ENCODE data around the gene TGM3. TPM values are rescaled to one million over a fixed set of nuclear protein-coding genes. Genes with fewer than 3 reads are reported as not detected.

Gene TGM3
- total RNA-seq, 4 donors from 2014 or later, result 64.1 to 130 (median 104) TPM

- intact Hi-C loops (cut with DNase I; ENCODE audit: low total_unique reads), result no loop called here
Observed at GRCh38 chr20:2363187-2363586, 67.4 kb downstream of the TGM3 start.

GRCh38 chr20:2363587-2363986 lies 67.8 kb downstream of the TGM3 start:
- H3K4me3 ChIP-seq (ENCODE audit: low read depth, poor library complexity, severe bottlenecking), result no peak overlapping the region
- intact Hi-C loops (cut with DNase I; ENCODE audit: low total_unique reads), result no loop called here
- DNase-seq (ENCODE audit: low spot score in 2 of 2), result no peak
- TF ChIP-seq POLR2A (IDR thresholded peaks at IDR 0.05), result no peak
- TF ChIP-seq, protein P1, sequence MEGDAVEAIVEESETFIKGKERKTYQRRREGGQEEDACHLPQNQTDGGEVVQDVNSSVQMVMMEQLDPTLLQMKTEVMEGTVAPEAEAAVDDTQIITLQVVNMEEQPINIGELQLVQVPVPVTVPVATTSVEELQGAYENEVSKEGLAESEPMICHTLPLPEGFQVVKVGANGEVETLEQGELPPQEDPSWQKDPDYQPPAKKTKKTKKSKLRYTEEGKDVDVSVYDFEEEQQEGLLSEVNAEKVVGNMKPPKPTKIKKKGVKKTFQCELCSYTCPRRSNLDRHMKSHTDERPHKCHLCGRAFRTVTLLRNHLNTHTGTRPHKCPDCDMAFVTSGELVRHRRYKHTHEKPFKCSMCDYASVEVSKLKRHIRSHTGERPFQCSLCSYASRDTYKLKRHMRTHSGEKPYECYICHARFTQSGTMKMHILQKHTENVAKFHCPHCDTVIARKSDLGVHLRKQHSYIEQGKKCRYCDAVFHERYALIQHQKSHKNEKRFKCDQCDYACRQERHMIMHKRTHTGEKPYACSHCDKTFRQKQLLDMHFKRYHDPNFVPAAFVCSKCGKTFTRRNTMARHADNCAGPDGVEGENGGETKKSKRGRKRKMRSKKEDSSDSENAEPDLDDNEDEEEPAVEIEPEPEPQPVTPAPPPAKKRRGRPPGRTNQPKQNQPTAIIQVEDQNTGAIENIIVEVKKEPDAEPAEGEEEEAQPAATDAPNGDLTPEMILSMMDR (IDR thresholded peaks at IDR 0.05), result no peak
- WGBS, 2 donors, result 16 to 20% methylated on average over 1 of the region's 1 CpG

More at GRCh38 chr20:2363187-2363586, 67.4 kb downstream of the TGM3 start:
- TF ChIP-seq, protein P1 (IDR thresholded peaks at IDR 0.05), result no peak
- no peak for TF ChIP-seq POLR2A (IDR thresholded peaks at IDR 0.05)
- H3K4me3 ChIP-seq (ENCODE audit: low read depth, poor library complexity, severe bottlenecking), result no peak overlapping the region
- WGBS, 2 donors, result 81 to 82% methylated on average over 2 of the region's 2 CpGs
- DNase-seq (ENCODE audit: low spot score in 2 of 2), result no peak

DNA sequence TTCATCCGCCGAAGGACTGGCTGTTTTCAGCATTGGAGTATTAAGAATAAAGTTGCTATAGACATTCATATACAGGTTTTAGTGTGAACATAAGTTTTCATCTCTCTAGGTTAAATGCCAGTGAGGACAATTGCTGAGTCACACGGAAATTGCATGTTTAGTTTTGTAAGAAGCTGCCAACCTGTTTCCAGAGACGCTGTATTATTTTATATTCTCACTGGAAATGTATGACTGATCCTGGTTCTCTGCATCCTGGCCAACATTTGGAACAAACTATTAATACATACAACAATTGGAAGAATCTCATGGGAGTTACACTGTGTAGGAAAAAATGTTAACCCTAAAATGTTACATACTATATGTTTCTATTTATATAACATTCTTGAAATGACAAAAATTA lies 68.2 kb downstream of the TGM3 start:
- TF ChIP-seq, protein P1 (IDR thresholded peaks at IDR 0.05), result no peak
- TF ChIP-seq POLR2A (IDR thresholded peaks at IDR 0.05), result no peak

DNA sequence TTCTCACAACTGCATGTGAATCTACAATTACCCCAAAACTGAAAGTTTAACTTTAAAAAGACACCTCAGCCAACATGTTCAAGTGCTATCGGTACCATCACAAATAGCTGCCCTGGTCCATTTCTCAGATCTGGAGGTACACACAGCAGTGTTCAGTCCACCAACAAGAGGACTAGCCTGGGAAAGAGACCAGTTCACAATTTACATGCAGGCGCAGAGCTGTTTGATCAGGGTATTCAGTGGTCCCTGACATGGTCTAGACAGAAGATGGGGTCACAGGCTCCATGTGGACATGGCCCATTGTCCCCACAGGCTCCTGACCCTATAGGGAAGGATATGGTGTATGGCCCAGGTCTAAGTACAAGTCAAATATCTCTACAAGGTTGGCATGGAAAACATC lies 69.3 kb downstream of the TGM3 start:
- WGBS, 2 donors, result 87 to 93% methylated on average over 2 of the region's 2 CpGs
- no peak overlapping the region for H3K4me3 ChIP-seq (ENCODE audit: low read depth, poor library complexity, severe bottlenecking)
- intact Hi-C loops (cut with DNase I; ENCODE audit: low total_unique reads), result no loop called here
- peak in 1 of 2 donors; percentile 34 for DNase-seq (ENCODE audit: low spot score in 2 of 2)
- TF ChIP-seq, protein P1 (IDR thresholded peaks at IDR 0.05), result no peak
- TF ChIP-seq POLR2A (IDR thresholded peaks at IDR 0.05), result no peak

More for the DNA sequence above, 68.2 kb downstream of the TGM3 start:
- no peak overlapping the region for H3K4me3 ChIP-seq (ENCODE audit: low read depth, poor library complexity, severe bottlenecking)
- intact Hi-C loops (cut with DNase I; ENCODE audit: low total_unique reads), result no loop called here
- no peak for DNase-seq (ENCODE audit: low spot score in 2 of 2)
- 49 to 50% methylated on average over 4 of the region's 4 CpGs for WGBS, 2 donors

- H3K4me3 ChIP-seq (ENCODE audit: low read depth, poor library complexity, severe bottlenecking), result no peak overlapping the region
- TF ChIP-seq, protein P1 (IDR thresholded peaks at IDR 0.05), result no peak
- TF ChIP-seq POLR2A (IDR thresholded peaks at IDR 0.05), result no peak
- intact Hi-C loops (cut with DNase I; ENCODE audit: low total_unique reads), result no loop called here
- WGBS, 2 donors, result 69 to 71% methylated on average over 3 of the region's 3 CpGs
- no peak for DNase-seq (ENCODE audit: low spot score in 2 of 2)
Observed at GRCh38 chr20:2365666-2366065, 69.9 kb downstream of the TGM3 start.

DNA sequence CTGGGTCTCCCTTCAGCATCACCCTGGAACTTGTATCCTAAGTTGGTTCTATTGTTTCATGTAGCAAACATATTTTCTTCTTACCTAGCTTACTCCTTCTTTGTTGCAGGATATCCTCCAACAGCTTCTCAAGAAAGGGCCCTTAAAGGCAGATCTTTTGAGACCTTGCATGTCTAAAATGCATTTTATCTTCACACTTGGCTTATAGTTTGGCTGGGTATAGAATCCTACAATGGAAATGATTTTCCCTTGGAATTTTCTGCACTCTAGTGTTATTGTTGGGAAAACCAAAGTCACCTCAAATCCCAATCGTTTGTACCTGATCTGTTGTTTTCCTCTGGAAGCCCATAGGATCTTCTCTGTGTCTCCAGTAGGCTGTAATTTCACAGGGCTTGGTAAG lies 72.8 kb downstream of the TGM3 start:
- intact Hi-C loops (cut with DNase I; ENCODE audit: low total_unique reads), result no loop called here
- TF ChIP-seq, protein P1 (IDR thresholded peaks at IDR 0.05), result no peak
- TF ChIP-seq POLR2A (IDR thresholded peaks at IDR 0.05), result no peak
- no peak for DNase-seq (ENCODE audit: low spot score in 2 of 2)
- 50 to 54% methylated on average over 1 of the region's 1 CpG for WGBS, 2 donors
- no peak overlapping the region for H3K4me3 ChIP-seq (ENCODE audit: low read depth, poor library complexity, severe bottlenecking)

All from lower leg skin (tissue), 4 donors.